GM18511 (cell line): ENCODE results near the gene ENTPD6.
A peak's percentile ranks its signal among the peaks of the same experiment; 100 is the strongest.

Experiments
- ATAC-seq: cut with Tn5 transposase; IDR thresholded peaks from one replicate; pipeline ENCODE4 v1.9.1; 2021; ENCODE audit warnings: mild to moderate bottlenecking, moderate library complexity; ENCODE audit not compliant: unreplicated experiment

The ENTPD6 gene

GRCh38 chr20:25187635-25188034 is 7.9 kb upstream of the ENTPD6 start:
- no peak for ATAC-seq

- ATAC-seq: no peak
These were observed 7.3 kb upstream of the ENTPD6 start for GRCh38 chr20:25188218-25188617.

GRCh38 chr20:25191051-25191450 is 4.5 kb upstream of the ENTPD6 start:
- ATAC-seq: no peak

GRCh38 chr20:25191689-25192088 is 3.8 kb upstream of the ENTPD6 start:
- ATAC-seq: no peak

- ATAC-seq: no peak
These were observed 1.7 kb upstream of the ENTPD6 start for GRCh38 chr20:25193843-25194242.

- no peak for ATAC-seq
These were observed 1.1 kb upstream of the ENTPD6 start for GRCh38 chr20:25194333-25194972.

GRCh38 chr20:25195962-25196785 is 662 bp downstream of the ENTPD6 start:
- ATAC-seq: peak; percentile 29

- no peak for ATAC-seq
These were observed 1.2 kb downstream of the ENTPD6 start for GRCh38 chr20:25196786-25197120.

- ATAC-seq: no peak
These were observed 1.8 kb downstream of the ENTPD6 start for GRCh38 chr20:25197183-25197869.

- no peak for ATAC-seq
These were observed 2.3 kb downstream of the ENTPD6 start for GRCh38 chr20:25197870-25198190.

GRCh38 chr20:25198663-25199383 is 3.3 kb downstream of the ENTPD6 start:
- ATAC-seq: no peak

GRCh38 chr20:25199473-25200260 is 4.2 kb downstream of the ENTPD6 start:
- ATAC-seq: no peak

GRCh38 chr20:25203089-25203488 is 7.6 kb downstream of the ENTPD6 start:
- no peak for ATAC-seq

GRCh38 chr20:25203871-25204320 is 8.4 kb downstream of the ENTPD6 start:
- no peak for ATAC-seq

GRCh38 chr20:25204550-25205276 is 9.2 kb downstream of the ENTPD6 start:
- no peak for ATAC-seq

GRCh38 chr20:25205277-25206062 is 10.0 kb downstream of the ENTPD6 start:
- no peak for ATAC-seq

- ATAC-seq: no peak
These were observed 10.5 kb downstream of the ENTPD6 start for GRCh38 chr20:25206063-25206403.

- ATAC-seq: no peak
These were observed 11.0 kb downstream of the ENTPD6 start for GRCh38 chr20:25206548-25206947.
